Hindlimb muscle (tissue), 1 donor: ENCODE results near the gene ANKFN1. TPM values are rescaled to one million over a fixed set of nuclear protein-coding genes. Genes with fewer than 3 reads are reported as not detected.

Experiments used
- DNase-seq: peaks from one replicate; pipeline ENCODE4 v3.0.0-alpha.2; 2013
- polyA plus RNA-seq: library from polyadenylated mRNA; unstranded; fragments of 120-200 nt; gene quantifications from one replicate; pipeline ENCODE4 v1.2.1, GENCODE V29; 2013; ENCODE audit not compliant: insufficient read length

The ANKFN1 gene
- polyA plus RNA-seq, 1 donor, result 0.31 TPM

- DNase-seq, result no peak
These were observed 292.6 kb downstream of the ANKFN1 start for GRCh38 chr17:56445692-56446411.

GRCh38 chr17:56447171-56447570 is 293.9 kb downstream of the ANKFN1 start:
- no peak for DNase-seq

GRCh38 chr17:56448371-56448770 is 295.1 kb downstream of the ANKFN1 start:
- no peak for DNase-seq

GRCh38 chr17:56449176-56449575 is 295.9 kb downstream of the ANKFN1 start:
- no peak for DNase-seq

GRCh38 chr17:56451629-56452028 is 298.4 kb downstream of the ANKFN1 start:
- DNase-seq, result no peak

- DNase-seq, result no peak
These were observed 299.2 kb downstream of the ANKFN1 start for GRCh38 chr17:56452461-56452860.

- DNase-seq, result no peak
These were observed 304.2 kb downstream of the ANKFN1 start for GRCh38 chr17:56457501-56457900.

- no peak for DNase-seq
These were observed 312.6 kb downstream of the ANKFN1 start for GRCh38 chr17:56465886-56466285.

- no peak for DNase-seq
These were observed 315.6 kb downstream of the ANKFN1 start for GRCh38 chr17:56468840-56469239.

- DNase-seq, result no peak
These were observed 318.4 kb downstream of the ANKFN1 start for GRCh38 chr17:56471696-56472095.

- no peak for DNase-seq
These were observed 321.8 kb downstream of the ANKFN1 start for GRCh38 chr17:56475116-56475515.

GRCh38 chr17:56478836-56479447 is 325.7 kb downstream of the ANKFN1 start:
- DNase-seq, result no peak

- peak; percentile 61 for DNase-seq
These were observed 327.2 kb downstream of the ANKFN1 start for GRCh38 chr17:56480501-56480900.

GRCh38 chr17:56481659-56482058 is 328.4 kb downstream of the ANKFN1 start:
- DNase-seq, result no peak

GRCh38 chr17:56482229-56482628 is 329.0 kb downstream of the ANKFN1 start:
- DNase-seq, result no peak

GRCh38 chr17:56486732-56487131 is 333.5 kb downstream of the ANKFN1 start:
- DNase-seq, result no peak

GRCh38 chr17:56488800-56489199 is 335.5 kb downstream of the ANKFN1 start:
- DNase-seq, result no peak

GRCh38 chr17:56489980-56490379 is 336.7 kb downstream of the ANKFN1 start:
- DNase-seq, result no peak

- DNase-seq, result no peak
These were observed 342.3 kb downstream of the ANKFN1 start for GRCh38 chr17:56495556-56495955.

GRCh38 chr17:56497132-56497531 is 343.9 kb downstream of the ANKFN1 start:
- DNase-seq, result no peak

- DNase-seq, result no peak
These were observed 346.6 kb downstream of the ANKFN1 start for GRCh38 chr17:56499799-56500388.

GRCh38 chr17:56502120-56502654 is 348.9 kb downstream of the ANKFN1 start:
- peak; percentile 35 for DNase-seq

- DNase-seq, result no peak
These were observed 352.0 kb downstream of the ANKFN1 start for GRCh38 chr17:56505154-56505756.
